Measurements from ENCODE around the gene EML1.

Gene EML1

GRCh38 chr14:99891900-99892299 is 98.7 kb downstream of the EML1 start:
- no peak for DNase-seq (ENCODE audit: low read depth, low spot score)
- TF ChIP-seq, protein P1, sequence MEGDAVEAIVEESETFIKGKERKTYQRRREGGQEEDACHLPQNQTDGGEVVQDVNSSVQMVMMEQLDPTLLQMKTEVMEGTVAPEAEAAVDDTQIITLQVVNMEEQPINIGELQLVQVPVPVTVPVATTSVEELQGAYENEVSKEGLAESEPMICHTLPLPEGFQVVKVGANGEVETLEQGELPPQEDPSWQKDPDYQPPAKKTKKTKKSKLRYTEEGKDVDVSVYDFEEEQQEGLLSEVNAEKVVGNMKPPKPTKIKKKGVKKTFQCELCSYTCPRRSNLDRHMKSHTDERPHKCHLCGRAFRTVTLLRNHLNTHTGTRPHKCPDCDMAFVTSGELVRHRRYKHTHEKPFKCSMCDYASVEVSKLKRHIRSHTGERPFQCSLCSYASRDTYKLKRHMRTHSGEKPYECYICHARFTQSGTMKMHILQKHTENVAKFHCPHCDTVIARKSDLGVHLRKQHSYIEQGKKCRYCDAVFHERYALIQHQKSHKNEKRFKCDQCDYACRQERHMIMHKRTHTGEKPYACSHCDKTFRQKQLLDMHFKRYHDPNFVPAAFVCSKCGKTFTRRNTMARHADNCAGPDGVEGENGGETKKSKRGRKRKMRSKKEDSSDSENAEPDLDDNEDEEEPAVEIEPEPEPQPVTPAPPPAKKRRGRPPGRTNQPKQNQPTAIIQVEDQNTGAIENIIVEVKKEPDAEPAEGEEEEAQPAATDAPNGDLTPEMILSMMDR (IDR thresholded peaks at IDR 0.05; ENCODE audit: low read depth, low read length), result no peak
- in situ Hi-C loops (cut with HindIII; ENCODE audit: low sequenced_read_pairs), result no loop called here
- H3K4me3 ChIP-seq (ENCODE audit: low read depth, low read length), result no peak overlapping the region

DNA sequence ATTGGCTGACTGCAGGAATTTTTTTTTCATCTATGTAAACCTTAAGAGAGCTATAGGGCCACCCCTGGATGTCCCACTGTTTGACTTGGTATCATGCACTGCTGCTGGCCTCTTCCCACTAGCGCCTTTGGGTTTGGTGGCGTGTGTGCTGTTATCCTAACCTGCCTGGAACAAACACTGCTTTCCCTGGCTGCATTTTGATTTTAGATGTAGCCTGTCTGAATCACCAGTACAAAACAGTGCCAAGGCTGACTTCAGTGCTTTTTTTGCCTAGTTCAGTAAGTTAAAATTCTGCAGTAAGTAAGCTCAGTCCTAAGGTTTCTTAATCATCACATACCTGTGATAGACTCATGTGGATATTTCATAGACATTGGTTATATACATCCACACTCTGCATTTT is 99.2 kb downstream of the EML1 start:
- in situ Hi-C loops (cut with HindIII; ENCODE audit: low sequenced_read_pairs), result no loop called here
- H3K4me3 ChIP-seq (ENCODE audit: low read depth, low read length), result no peak overlapping the region
- TF ChIP-seq, protein P1 (IDR thresholded peaks at IDR 0.05; ENCODE audit: low read depth, low read length), result no peak
- DNase-seq (ENCODE audit: low read depth, low spot score), result peak; percentile 37

DNA sequence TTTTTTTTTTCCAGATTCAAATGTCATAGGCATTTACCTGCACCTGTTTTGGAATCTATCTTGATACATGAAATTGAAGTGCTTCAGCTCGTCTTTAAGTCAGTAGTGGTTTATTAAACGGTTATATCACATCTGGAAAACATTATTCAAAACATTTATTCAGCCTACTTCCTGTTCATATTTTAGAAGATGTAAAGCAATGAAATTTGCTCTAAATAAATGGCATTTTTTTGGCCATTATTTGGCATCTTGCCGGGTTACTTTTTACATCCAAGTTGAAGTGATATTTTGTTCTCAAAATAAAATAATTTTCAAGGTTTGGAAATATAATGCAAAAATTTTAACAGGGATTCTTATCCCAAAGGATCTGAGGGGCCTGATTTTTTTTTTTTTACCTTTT is 103.1 kb downstream of the EML1 start:
- in situ Hi-C loops (cut with HindIII; ENCODE audit: low sequenced_read_pairs), result no loop called here
- H3K4me3 ChIP-seq (ENCODE audit: low read depth, low read length), result no peak overlapping the region
- TF ChIP-seq, protein P1 (IDR thresholded peaks at IDR 0.05; ENCODE audit: low read depth, low read length), result no peak
- no peak for DNase-seq (ENCODE audit: low read depth, low spot score)

DNA sequence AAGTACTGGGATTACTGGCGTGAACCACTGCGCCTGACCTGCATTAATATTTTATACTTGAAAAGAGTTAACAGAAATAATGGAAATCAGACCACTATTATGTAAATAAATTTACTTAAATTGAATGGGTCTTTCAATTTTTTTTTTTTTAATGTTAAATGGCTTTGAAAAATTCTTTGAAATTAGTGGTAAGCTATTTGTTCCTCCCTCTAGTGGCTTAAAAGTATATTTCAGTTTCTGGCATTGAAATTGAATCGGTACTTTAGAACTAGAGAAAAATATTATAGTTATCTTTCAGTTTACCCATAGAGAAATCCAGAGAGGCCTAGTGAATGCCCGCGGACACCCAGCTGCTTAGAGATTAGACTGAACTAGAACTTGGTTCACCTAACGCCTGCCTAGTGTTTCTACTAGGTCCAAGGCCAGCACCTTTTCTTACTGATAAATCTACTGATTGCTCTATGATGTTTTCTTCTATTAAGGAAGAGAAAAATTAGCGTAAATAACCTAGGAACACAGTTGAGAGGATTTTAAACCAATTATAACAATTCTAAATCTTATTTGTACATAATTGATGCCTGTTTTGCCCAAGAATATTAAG is 106.5 kb downstream of the EML1 start:
- in situ Hi-C loops (cut with HindIII; ENCODE audit: low sequenced_read_pairs), result no loop called here
- DNase-seq (ENCODE audit: low read depth, low spot score), result peak; percentile 43
- TF ChIP-seq, protein P1 (IDR thresholded peaks at IDR 0.05; ENCODE audit: low read depth, low read length), result peak; percentile 54
- H3K4me3 ChIP-seq (ENCODE audit: low read depth, low read length), result no peak overlapping the region

DNA sequence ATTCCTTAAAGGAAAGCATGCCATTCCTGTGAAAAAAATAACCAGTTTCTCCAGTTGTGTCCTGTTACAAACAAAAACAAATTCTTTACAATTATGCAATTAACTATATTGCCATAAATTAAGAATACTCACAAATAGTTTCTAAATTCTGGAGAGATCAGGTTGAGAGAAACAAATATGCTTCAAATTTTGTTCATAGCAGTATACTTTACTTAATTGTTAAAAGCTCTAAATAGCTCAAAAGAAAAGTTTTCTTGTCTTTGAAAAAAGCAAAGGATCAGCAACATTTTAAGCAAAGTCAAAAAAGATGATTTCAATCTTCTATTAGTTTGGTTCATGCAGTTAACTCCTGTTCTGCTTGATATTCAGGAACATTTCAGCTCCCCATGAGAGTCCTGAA is 109.7 kb downstream of the EML1 start:
- no peak for DNase-seq (ENCODE audit: low read depth, low spot score)
- TF ChIP-seq, protein P1 (IDR thresholded peaks at IDR 0.05; ENCODE audit: low read depth, low read length), result no peak
- in situ Hi-C loops (cut with HindIII; ENCODE audit: low sequenced_read_pairs), result no loop called here
- no peak overlapping the region for H3K4me3 ChIP-seq (ENCODE audit: low read depth, low read length)

- no peak overlapping the region for H3K4me3 ChIP-seq (ENCODE audit: low read depth, low read length)
- no peak for DNase-seq (ENCODE audit: low read depth, low spot score)
- in situ Hi-C loops (cut with HindIII; ENCODE audit: low sequenced_read_pairs), result no loop called here
- TF ChIP-seq, protein P1 (IDR thresholded peaks at IDR 0.05; ENCODE audit: low read depth, low read length), result no peak
Observed at GRCh38 chr14:99904506-99904905, 111.3 kb downstream of the EML1 start.
